CD14-positive monocyte (primary cell): ENCODE measurements around the gene ATP11A. TPM values are rescaled to one million over a fixed set of nuclear protein-coding genes. Genes with fewer than 3 reads are reported as not detected.

ENCODE experiments used
- DNase-seq, 3 donors: peaks; one replicate each; pipeline ENCODE4 v3.0.0-alpha.2; 2011 to 2022
- H2AFZ ChIP-seq: 2 replicates; pipeline ENCODE4 v1.6.0; 2012; ENCODE audit warnings: mild to moderate bottlenecking, low read depth, low read length, inconsistent platforms; ENCODE audit not compliant: insufficient read depth, poor library complexity, severe bottlenecking
- H3K27ac ChIP-seq, 2 donors: 1 replicate in 1 of 2; 2 replicates in 1 of 2; pipeline ENCODE4 v1.5.1; 2012 to 2013; ENCODE audit warnings: low read length in 2 of 2, control low read depth in 1 of 2, inconsistent platforms in 1 of 2, low read depth in 1 of 2, mild to moderate bottlenecking in 1 of 2
- H3K27me3 ChIP-seq, 2 donors: one replicate each; pipeline versions ENCODE4 v1.6.0 to v1.6.1; 2011 to 2013; ENCODE audit warnings: low read length in 2 of 2; ENCODE audit not compliant: control insufficient read depth in 2 of 2, insufficient read depth in 2 of 2
- H3K36me3 ChIP-seq, 2 donors: replicated peaks in 1 of 2; 1 replicate in 1 of 2; 2 replicates in 1 of 2; pipeline versions ENCODE4 v1.5.1 to v1.6.1; 2012 to 2013; ENCODE audit warnings: low read length in 2 of 2, control low read depth in 1 of 2, inconsistent platforms in 1 of 2, mild to moderate bottlenecking in 1 of 2; ENCODE audit not compliant: insufficient read depth in 2 of 2, control insufficient read depth in 1 of 2
- H3K4me1 ChIP-seq, 2 donors: 1 replicate in 1 of 2; 2 replicates in 1 of 2; pipeline versions ENCODE4 v1.5.1 to v1.6.1; 2012 to 2013; ENCODE audit warnings: low read length in 2 of 2, control low read depth in 1 of 2, inconsistent platforms in 1 of 2, mild to moderate bottlenecking in 1 of 2, moderate library complexity in 1 of 2; ENCODE audit not compliant: insufficient read depth in 2 of 2, control insufficient read depth in 1 of 2
- H3K4me2 ChIP-seq: replicated peaks from 2 replicates; pipeline ENCODE3; 2012; ENCODE audit warnings: low read length, moderate library complexity, mild to moderate bottlenecking; ENCODE audit not compliant: poor library complexity, severe bottlenecking; ENCODE audit errors: extremely low read depth
- H3K4me3 ChIP-seq, 3 experiments: fragments of 200-600 bp in 1 of 3; sonication (generic) in 1 of 3; replicated peaks in 1 of 3; 1 replicate in 2 of 3; 2 replicates in 1 of 3; pipeline ENCODE4 v1.5.1; 2011 to 2013; ENCODE audit warnings: low read length in 3 of 3, mild to moderate bottlenecking in 3 of 3, control low read depth in 2 of 3, low read depth in 2 of 3, inconsistent platforms in 1 of 3, moderate library complexity in 1 of 3
- H3K79me2 ChIP-seq: 2 replicates; pipeline ENCODE4 v1.6.0; 2012; ENCODE audit warnings: mild to moderate bottlenecking, control low read depth, inconsistent platforms, low read length, moderate library complexity; ENCODE audit not compliant: insufficient read depth
- H3K9ac ChIP-seq: 2 replicates; pipeline ENCODE4 v1.6.0; 2017; ENCODE audit warnings: low read length, mild to moderate bottlenecking; ENCODE audit not compliant: insufficient read depth, poor library complexity, severe bottlenecking
- H3K9me3 ChIP-seq, 2 donors: replicated peaks in 1 of 2; 1 replicate in 1 of 2; 2 replicates in 1 of 2; pipeline versions ENCODE4 v1.5.1 to v1.6.1; 2012 to 2013; ENCODE audit warnings: low read length in 2 of 2, control low read depth in 1 of 2; ENCODE audit not compliant: control insufficient read depth in 1 of 2, insufficient read depth in 1 of 2
- H4K20me1 ChIP-seq: 2 replicates; pipeline ENCODE4 v1.6.0; 2012; ENCODE audit warnings: mild to moderate bottlenecking, low read length, control low read depth, moderate library complexity; ENCODE audit not compliant: insufficient read depth
- H3K27ac Mint-ChIP-seq, 7 donors: one replicate each; pipeline ENCODE4 v1.8.0; 2020; ENCODE audit warnings: mild to moderate bottlenecking in 7 of 7, mixed read lengths in 7 of 7, moderate library complexity in 6 of 7, inconsistent platforms in 2 of 7
- H3K27me3 Mint-ChIP-seq, 3 donors: one replicate each; pipeline ENCODE4 v1.8.0; 2021 to 2022; ENCODE audit warnings: low read depth in 3 of 3, mild to moderate bottlenecking in 3 of 3, mixed read lengths in 3 of 3, moderate library complexity in 3 of 3, inconsistent platforms in 1 of 3
- H3K36me3 Mint-ChIP-seq, 2 donors: one replicate each; pipeline ENCODE4 v1.8.0; 2020; ENCODE audit warnings: mixed read lengths in 2 of 2, inconsistent platforms in 1 of 2, mild to moderate bottlenecking in 1 of 2
- H3K4me1 Mint-ChIP-seq: one replicate; pipeline ENCODE4 v1.8.0; 2020; ENCODE audit warnings: mild to moderate bottlenecking, mixed read lengths
- H3K4me3 Mint-ChIP-seq, 2 donors: one replicate each; pipeline ENCODE4 v1.8.0; 2020; ENCODE audit warnings: mild to moderate bottlenecking in 2 of 2, mixed read lengths in 2 of 2, moderate library complexity in 1 of 2
- H3K9me3 Mint-ChIP-seq, 7 donors: one replicate each; pipeline ENCODE4 v1.8.0; 2020 to 2022; ENCODE audit warnings: mixed read lengths in 7 of 7, mild to moderate bottlenecking in 6 of 7, moderate library complexity in 6 of 7, inconsistent platforms in 2 of 7
- WGBS: methylation state at CpG from one replicate; pipeline ENCODE4 v1.1.5; 2013; ENCODE audit warnings: missing lambda C conversion rate; ENCODE audit not compliant: insufficient coverage; 5-methylcytosine and 5-hydroxymethylcytosine counted together
- intact Hi-C, 2 donors: fragments of 100-400 bp; cut with micrococcal nuclease; formaldehyde crosslinking; loops; one replicate each; pipeline versions ENCODE4 v1.15.0 to v1.15.1; 2023
- polyA plus RNA-seq, 3 donors: library from polyadenylated mRNA; depleted of rRNA in 1 of 3; unstranded in 2 of 3; stranded (reverse) in 1 of 3; fragments of 300-500 nt in 2 of 3; fragments of >200 nt in 1 of 3; fragmentation: Illumina TruSeq in 2 of 3; gene quantifications; 1 replicate in 2 of 3; 2 replicates in 1 of 3; pipeline ENCODE4 v1.2.3, GENCODE V29; 2012 to 2021
- TF ChIP-seq, protein P1 (sequence below): fragments of 200-600 bp; IDR thresholded peaks from one replicate; pipeline ENCODE4 v1.8.0; 2022; ENCODE audit warnings: antibody characterized with exemption, mild to moderate bottlenecking

The ATP11A gene
- polyA plus RNA-seq, 3 donors, result 7.2 to 45.4 (median 7.6) TPM

DNA sequence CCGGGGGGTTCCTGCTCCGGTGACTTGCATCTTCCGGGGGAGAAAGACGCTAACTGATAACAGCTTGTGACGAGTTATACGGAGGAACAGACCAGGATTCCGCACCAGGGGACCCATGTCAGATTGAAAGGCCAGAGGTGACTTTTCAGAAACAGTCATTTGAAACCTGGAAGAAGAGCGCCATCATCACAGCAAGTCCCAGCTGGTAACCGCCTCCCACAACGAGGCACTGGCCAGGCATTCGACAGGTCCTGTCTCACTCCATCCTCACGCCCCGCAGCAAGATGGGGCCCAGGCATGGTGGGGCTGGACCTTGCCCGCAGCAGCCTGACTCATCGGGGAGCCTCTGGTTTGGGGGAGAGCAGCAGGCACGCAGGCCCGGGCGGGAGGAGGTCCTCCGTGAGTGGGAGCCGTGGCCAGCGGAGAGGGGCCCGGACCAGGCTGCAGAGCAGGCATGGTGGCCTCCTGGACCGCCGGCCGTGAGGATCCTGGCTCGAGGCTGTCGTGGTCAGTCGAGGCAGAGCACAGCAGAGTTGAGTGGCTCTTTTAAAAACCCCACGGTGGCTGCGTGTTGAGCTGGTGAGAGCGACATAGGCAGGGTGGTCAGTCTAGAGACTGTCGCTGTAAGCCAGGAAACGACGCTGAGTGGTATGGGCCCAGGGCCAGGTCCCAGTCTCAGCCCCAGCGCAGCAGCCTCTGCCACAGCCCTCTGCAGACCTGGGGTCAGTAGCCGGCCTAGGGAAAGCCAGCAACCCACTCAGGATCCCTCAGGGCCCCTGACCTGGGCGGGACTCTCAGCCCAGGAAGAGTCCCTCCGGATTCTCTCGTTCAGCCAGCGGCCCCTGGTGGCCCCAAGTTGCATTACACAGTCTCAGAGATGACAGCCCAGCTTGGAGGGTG, 184.3 kb downstream of the ATP11A start:
- Histone ChIP-seq H3K4me2 (no peak overlapping the region), H3K4me1 (no peaks in the 10 kb centered on the region), H2AFZ (no peak overlapping the region), H3K27me3 (peaks cover 0 to 9% of the 10 kb centered on the region in 2 donors), H3K27ac (peak overlapping the region in 1 of 2 donors; percentile 5), H3K4me3 (no peak overlapping the region), H3K36me3 (peaks cover 71 to 91% of the 10 kb centered on the region in 2 donors), H3K9me3 (no peaks in the 10 kb centered on the region), H3K79me2 (no peaks in the 10 kb centered on the region), H4K20me1 (peaks cover 59% of the 10 kb centered on the region), H3K9ac (peak overlapping the region; percentile 21)
- Mint-ChIP-seq H3K9me3 (peaks cover 0 to 3% (median 0%) of the 10 kb centered on the region in 7 donors), H3K4me1 (peaks cover 19% of the 10 kb centered on the region), H3K27ac (peak overlapping the region in 3 of 7 donors; percentile 3 to 60 (median 56)), H3K36me3 (peaks cover 74 to 87% of the 10 kb centered on the region in 2 donors), H3K4me3 (peak overlapping the region in 1 of 2 donors; percentile 12), H3K27me3 (peaks cover 13 to 24% (median 19%) of the 10 kb centered on the region in 3 donors)
- DNase-seq, result peak; percentile 39 to 58 (median 52)
- intact Hi-C loops, result loop anchor here (2.0 to 5.0 kb wide), 2 partner anchors 232 to 233 kb away; no protein-coding TSS in a partner anchor
- TF ChIP-seq, protein P1, sequence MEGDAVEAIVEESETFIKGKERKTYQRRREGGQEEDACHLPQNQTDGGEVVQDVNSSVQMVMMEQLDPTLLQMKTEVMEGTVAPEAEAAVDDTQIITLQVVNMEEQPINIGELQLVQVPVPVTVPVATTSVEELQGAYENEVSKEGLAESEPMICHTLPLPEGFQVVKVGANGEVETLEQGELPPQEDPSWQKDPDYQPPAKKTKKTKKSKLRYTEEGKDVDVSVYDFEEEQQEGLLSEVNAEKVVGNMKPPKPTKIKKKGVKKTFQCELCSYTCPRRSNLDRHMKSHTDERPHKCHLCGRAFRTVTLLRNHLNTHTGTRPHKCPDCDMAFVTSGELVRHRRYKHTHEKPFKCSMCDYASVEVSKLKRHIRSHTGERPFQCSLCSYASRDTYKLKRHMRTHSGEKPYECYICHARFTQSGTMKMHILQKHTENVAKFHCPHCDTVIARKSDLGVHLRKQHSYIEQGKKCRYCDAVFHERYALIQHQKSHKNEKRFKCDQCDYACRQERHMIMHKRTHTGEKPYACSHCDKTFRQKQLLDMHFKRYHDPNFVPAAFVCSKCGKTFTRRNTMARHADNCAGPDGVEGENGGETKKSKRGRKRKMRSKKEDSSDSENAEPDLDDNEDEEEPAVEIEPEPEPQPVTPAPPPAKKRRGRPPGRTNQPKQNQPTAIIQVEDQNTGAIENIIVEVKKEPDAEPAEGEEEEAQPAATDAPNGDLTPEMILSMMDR, result peak; percentile 96
- WGBS, result 8% methylated on average over 39 of the region's 40 CpGs

DNA sequence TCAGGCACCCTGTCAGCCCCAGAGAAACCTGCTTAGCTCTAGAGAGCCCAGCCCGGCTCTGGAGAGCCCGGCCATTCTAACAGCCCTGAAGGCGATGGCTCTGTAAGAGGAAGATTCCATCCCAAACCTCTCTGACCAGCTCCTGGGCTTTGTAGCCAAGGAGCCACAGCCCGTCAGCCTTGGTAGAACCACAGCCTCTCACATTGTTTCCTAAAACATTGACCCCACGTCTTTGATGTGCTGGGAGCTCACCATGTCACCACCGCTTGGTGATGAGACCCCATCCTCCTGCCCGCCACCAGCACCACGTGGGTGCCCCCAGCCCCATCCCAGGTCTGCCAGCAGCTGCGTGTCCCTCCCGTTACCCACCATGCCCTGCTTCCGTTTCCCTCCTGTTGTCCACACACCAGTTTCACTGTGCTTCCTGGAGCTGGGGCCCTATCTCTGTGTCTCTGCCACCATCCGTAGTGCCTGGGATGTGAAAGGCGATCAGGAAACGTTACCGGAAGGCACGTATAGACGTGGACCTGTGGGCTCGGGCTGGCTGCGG, 185.0 kb downstream of the ATP11A start:
- Mint-ChIP-seq H3K9me3 (peaks cover 0 to 3% (median 0%) of the 10 kb centered on the region in 7 donors), H3K36me3 (peaks cover 78 to 87% of the 10 kb centered on the region in 2 donors), H3K4me1 (peaks cover 19% of the 10 kb centered on the region), H3K27ac (peak overlapping the region in 1 of 7 donors; percentile 3), H3K4me3 (no peak overlapping the region), H3K27me3 (peaks cover 13 to 24% (median 19%) of the 10 kb centered on the region in 3 donors)
- no peaks in the 10 kb centered on the region for H3K4me1 ChIP-seq
- no peaks in the 10 kb centered on the region for H3K79me2 ChIP-seq
- peaks cover 59% of the 10 kb centered on the region for H4K20me1 ChIP-seq
- peaks cover 0 to 9% of the 10 kb centered on the region in 2 donors for H3K27me3 ChIP-seq
- H3K4me2 ChIP-seq, result no peak overlapping the region
- 73% methylated on average over 19 of the region's 19 CpGs for WGBS
- intact Hi-C loops, result loop anchor here (2.0 to 5.0 kb wide), 2 partner anchors 233 to 234 kb away; no protein-coding TSS in a partner anchor
- H3K4me3 ChIP-seq, result no peak overlapping the region
- peaks cover 72 to 91% of the 10 kb centered on the region in 2 donors for H3K36me3 ChIP-seq
- TF ChIP-seq, protein P1, result peak; percentile 66
- DNase-seq, result no peak
- H2AFZ ChIP-seq, result no peak overlapping the region
- H3K27ac ChIP-seq, result no peak overlapping the region
- H3K9ac ChIP-seq, result no peak overlapping the region
- no peaks in the 10 kb centered on the region for H3K9me3 ChIP-seq
